G401.6 (cell line): ENCODE results near the gene ZBTB17.
"Not testable (repeated sequence)": the region's sequence is repeated elsewhere in the genome, so short reads cannot be mapped to it uniquely, and the experiment has no call there.

ENCODE experiments used
- FAIRE-seq: peaks from 2 replicates; lab custom pipeline; 2012; peaks lifted over from hg19 to GRCh38; lab: Jason Lieb, UNC

The ZBTB17 gene

GRCh38 chr1:15896841-15897610 lies 78.9 kb downstream of the ZBTB17 start:
- not testable (repeated sequence) for FAIRE-seq

GRCh38 chr1:15895233-15895632 lies 80.7 kb downstream of the ZBTB17 start:
- FAIRE-seq, result no peak

GRCh38 chr1:15892857-15893599 lies 82.9 kb downstream of the ZBTB17 start:
- FAIRE-seq, result not testable (repeated sequence)
